Measurements from ENCODE around the gene KCNQ1.

KCNQ1 gene

GRCh38 chr11:2737226-2737590, 292.4 kb downstream of the KCNQ1 start:
- no peak overlapping the region for H3K4me3 ChIP-seq (ENCODE audit: low read depth, low read length)
- DNase-seq (ENCODE audit: low read depth): no peak

GRCh38 chr11:2737866-2738265, 293.1 kb downstream of the KCNQ1 start:
- H3K4me3 ChIP-seq (ENCODE audit: low read depth, low read length): no peak overlapping the region
- no peak for DNase-seq (ENCODE audit: low read depth)

DNA sequence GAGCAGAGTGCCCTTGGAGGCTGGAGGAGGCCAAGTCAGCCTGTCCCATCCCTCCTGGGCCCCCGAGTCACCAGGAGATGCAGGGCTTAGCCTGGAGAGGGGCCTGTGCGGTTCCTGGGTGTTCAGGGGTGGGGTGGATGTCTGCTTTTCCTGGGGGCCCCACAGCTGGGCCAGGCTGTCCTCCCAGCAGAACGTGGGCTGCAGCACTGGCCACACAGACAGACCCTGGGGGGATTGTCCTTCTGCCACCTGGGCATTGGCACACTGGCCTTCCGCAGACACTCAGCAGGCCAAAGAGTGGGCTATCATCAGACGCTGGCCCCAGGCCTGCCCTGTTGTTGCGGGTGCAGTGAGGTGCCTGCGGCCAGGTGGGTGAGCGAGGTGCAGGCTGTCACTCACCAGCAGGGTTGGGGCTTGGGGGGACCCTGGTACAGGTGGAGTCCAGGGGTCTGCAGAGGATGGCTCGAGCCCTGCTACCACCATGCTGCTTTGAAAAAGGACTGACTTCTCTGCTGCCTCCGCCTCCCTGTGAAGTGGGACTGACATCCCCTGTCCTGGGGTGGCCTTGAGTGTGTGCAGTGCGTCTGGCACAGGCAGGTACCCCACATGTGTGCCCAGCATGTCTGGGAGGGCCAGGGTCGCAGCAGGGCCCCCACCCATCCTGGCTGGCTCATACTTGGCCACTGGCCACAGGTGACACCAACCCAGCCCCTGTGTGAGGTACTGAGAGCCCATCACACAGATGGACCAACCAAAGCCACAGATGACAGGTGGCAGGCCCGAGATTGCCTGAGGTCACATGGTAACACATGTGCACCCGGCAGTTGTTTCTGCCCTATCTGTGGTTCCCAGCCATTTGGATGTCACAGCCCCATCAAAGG, 294.0 kb downstream of the KCNQ1 start:
- DNase-seq (ENCODE audit: low read depth): no peak
- H3K4me3 ChIP-seq (ENCODE audit: low read depth, low read length): no peak overlapping the region

- DNase-seq (ENCODE audit: low read depth): no peak
- H3K4me3 ChIP-seq (ENCODE audit: low read depth, low read length): no peak overlapping the region
Observed at GRCh38 chr11:2739531-2740274, 294.9 kb downstream of the KCNQ1 start.

DNA sequence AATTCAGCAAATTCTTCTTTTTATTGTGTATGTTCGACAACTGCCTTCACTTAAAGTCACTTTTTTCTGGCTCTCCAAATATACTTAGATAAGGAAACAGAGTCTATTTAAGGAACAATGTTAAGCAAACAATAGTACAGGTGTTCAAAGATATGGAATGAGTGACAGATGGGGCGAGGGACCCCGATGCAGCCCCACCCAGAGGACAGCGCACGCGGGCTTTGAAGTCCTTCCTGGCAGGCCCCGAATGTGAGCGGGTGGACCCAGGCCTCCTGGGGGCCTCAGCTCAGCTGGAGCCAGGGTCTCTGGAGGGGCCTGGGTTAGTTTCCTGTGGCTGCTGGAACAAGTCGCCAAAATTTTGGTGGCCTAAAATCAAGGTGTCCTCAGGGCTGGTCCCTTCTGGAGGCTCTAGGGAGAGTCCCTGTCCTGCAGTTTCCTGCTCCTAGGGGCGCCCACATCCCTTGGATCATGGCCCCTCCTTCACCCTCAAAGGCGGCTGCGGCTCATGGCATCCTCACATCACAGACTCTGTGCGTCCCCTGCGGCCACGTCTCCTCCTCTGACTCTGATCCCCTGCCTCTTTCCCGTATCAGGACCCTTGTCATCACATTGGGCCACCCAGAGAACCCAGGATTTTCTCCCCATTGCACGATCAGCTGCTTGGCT, 295.6 kb downstream of the KCNQ1 start:
- no peak for DNase-seq (ENCODE audit: low read depth)
- H3K4me3 ChIP-seq (ENCODE audit: low read depth, low read length): no peak overlapping the region

- DNase-seq (ENCODE audit: low read depth): no peak
- no peak overlapping the region for H3K4me3 ChIP-seq (ENCODE audit: low read depth, low read length)
Observed at GRCh38 chr11:2741006-2741376, 296.2 kb downstream of the KCNQ1 start.

DNA sequence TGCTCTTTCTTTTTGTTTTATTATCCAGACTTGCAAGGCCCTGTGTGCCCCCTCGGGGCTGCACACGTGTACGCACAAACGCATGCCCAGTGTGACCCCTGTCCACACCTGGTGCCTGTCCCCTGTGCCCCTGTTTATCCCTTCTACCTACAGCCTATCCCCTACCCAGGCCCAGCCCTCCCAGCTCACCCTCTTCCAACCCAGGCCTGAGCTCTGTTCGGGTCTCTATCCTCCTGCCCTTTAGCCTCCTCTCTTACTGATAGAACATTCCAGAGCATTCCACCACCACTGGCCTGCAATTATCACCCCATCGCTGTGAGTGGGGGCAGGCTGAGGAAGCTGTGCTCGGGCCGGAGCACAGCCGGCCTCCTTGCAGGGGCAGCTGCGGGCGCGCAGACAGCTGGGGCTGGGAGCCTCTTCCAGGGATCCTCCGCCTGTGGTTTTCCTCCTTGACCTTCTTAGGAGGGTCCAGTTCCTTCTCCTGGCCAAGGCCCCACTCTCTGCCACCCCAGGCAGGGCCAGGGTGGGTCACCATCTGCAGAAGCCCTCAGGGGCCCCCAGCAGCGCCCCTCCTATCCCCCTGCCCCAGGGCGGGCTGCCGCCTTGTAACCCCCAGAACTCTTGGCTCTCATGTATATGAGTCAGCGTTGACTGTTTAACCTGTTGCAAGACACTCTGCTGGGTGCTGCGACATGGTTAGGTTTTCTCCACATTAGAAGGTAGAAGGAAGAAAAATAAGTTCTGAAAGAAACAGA, 296.7 kb downstream of the KCNQ1 start:
- no peak overlapping the region for H3K4me3 ChIP-seq (ENCODE audit: low read depth, low read length)
- peak; percentile 70 for DNase-seq (ENCODE audit: low read depth)

GRCh38 chr11:2742201-2742600, 297.4 kb downstream of the KCNQ1 start:
- no peak for DNase-seq (ENCODE audit: low read depth)

GRCh38 chr11:2742611-2743426, 298.0 kb downstream of the KCNQ1 start:
- H3K4me3 ChIP-seq (ENCODE audit: low read depth, low read length): no peak overlapping the region
- DNase-seq (ENCODE audit: low read depth): no peak

More at GRCh38 chr11:2742201-2742600, 297.4 kb downstream of the KCNQ1 start:
- H3K4me3 ChIP-seq (ENCODE audit: low read depth, low read length): no peak overlapping the region

GRCh38 chr11:2743427-2744110, 298.8 kb downstream of the KCNQ1 start:
- no peak for DNase-seq (ENCODE audit: low read depth)
- no peak overlapping the region for H3K4me3 ChIP-seq (ENCODE audit: low read depth, low read length)

DNA sequence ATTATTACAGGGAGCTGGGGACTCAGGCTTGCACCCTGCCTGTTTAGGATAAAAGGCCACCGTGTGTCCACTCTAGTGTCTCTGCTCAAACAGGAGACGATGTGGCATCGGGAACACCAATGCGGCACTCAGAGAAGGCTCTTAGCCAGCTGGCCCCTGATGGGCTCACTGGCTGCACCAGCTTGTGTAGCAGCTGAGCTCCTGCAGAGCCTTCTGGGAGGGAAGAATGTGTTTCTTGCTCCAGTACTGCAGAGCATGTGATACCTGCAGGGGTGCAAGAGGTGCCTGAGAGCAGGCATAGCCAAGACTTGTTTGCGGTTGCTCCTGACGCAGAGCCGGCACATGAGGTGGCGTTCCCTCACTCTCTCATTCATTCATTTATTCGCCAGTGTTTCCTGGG, 299.4 kb downstream of the KCNQ1 start:
- no peak for DNase-seq (ENCODE audit: low read depth)

DNA sequence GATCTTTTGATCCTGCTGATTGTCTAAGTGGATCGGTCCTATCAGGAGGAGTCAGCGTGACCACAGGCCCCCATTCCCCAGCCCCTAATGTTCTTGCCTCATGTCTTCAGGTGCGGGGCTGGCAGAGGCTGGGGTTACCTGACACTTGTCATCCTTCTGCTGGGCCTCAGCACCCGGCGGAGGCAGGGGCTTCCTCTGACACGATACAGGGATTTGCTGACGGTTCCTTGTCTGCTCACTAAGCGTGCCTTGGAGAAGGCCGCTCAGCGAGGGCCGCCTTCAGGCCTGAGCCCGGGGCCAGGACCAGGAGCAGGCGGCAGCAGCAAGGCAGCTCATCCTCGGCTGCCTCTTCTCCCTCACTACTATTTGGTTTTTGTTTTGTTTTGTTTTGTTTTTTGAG, 300.7 kb downstream of the KCNQ1 start:
- no peak overlapping the region for H3K4me3 ChIP-seq (ENCODE audit: low read depth, low read length)
- no peak for DNase-seq (ENCODE audit: low read depth)

More for the DNA sequence above, 299.4 kb downstream of the KCNQ1 start:
- no peak overlapping the region for H3K4me3 ChIP-seq (ENCODE audit: low read depth, low read length)

DNA sequence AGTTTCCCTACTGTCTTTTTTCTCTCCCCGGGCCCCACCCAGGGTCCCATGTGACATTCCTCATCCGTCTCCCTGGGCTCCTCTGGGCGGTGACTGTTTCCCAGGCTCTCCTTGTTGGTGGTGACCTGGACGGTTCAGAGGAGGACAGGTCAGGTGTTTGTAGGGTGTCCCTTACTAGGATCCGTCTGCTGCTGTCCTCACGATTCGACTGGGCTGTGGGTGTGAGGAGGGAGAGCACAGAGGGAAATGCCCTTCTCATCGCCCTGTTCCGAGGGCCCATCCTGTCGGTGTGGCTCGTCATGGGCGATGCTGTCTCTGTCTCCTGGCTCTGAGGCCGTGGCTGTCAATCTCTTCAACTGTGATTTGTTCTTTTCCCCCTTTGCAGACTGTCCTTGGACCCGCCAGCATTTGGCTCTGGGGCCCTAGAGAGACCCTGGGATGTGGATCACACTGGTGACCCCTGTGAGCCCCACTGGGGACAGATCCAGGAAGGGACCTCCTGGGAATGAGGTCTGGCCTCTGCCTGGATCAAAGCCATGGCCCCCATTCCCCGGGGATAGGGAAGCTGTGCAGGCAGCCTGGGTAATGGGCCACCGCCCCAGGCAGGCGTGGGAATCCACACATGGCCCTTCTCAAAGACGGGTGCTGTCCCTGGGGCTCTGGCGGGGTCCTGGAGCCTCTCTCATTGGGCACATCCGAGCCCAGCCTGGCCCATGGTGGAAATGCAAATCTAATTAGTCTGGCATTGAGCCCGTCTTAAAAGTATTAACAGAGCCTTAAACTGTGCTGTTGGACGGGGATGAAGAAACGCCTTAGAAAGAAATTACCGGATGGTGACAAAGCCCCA, 301.8 kb downstream of the KCNQ1 start:
- H3K4me3 ChIP-seq (ENCODE audit: low read depth, low read length): no peak overlapping the region
- no peak for DNase-seq (ENCODE audit: low read depth)

GRCh38 chr11:2747248-2748027, 302.6 kb downstream of the KCNQ1 start:
- DNase-seq (ENCODE audit: low read depth): no peak

GRCh38 chr11:2748061-2748813, 303.4 kb downstream of the KCNQ1 start:
- H3K4me3 ChIP-seq (ENCODE audit: low read depth, low read length): no peak overlapping the region
- no peak for DNase-seq (ENCODE audit: low read depth)

More at GRCh38 chr11:2747248-2748027, 302.6 kb downstream of the KCNQ1 start:
- no peak overlapping the region for H3K4me3 ChIP-seq (ENCODE audit: low read depth, low read length)

Data from skeletal muscle cell (primary cell).